IMR-90 (cell line): ENCODE results near the gene BTBD2. TPM values are rescaled to one million over a fixed set of nuclear protein-coding genes. Genes with fewer than 3 reads are reported as not detected.

ENCODE experiments used
- POLR2A ChIP-seq: IDR thresholded peaks from 2 replicates; pipeline ENCODE4 v1.6.1; 2012; ENCODE audit warnings: mild to moderate bottlenecking, low read depth, low read length
- RAD21 ChIP-seq: IDR thresholded peaks from 2 replicates; pipeline ENCODE4 v1.6.1; 2012; ENCODE audit warnings: low read length, improper control_type of control experiment
- polyA plus RNA-seq, 3 experiments: library from polyadenylated mRNA; depleted of rRNA; stranded (reverse); fragments of >200 nt; gene quantifications; 2 replicates each; pipeline ENCODE4 v1.2.3, GENCODE V29; 2012; ENCODE audit warnings: low replicate concordance in 1 of 3
- total RNA-seq: library from RNA; depleted of rRNA; stranded (reverse); fragments of >200 nt; gene quantifications from 2 replicates; pipeline ENCODE4 v1.2.3, GENCODE V29; 2012
- TF ChIP-seq, protein P1 (sequence below): conservative IDR thresholded peaks from 2 replicates; pipeline ENCODE4 v1.5.1; 2012; ENCODE audit warnings: mild to moderate bottlenecking, low read depth, low read length, improper control_type of control experiment

Gene BTBD2
- total and polyA plus RNA-seq, 2 of the 4 experiments (the other 2 are of a cell fraction), result 24.4 to 65.7 TPM

DNA sequence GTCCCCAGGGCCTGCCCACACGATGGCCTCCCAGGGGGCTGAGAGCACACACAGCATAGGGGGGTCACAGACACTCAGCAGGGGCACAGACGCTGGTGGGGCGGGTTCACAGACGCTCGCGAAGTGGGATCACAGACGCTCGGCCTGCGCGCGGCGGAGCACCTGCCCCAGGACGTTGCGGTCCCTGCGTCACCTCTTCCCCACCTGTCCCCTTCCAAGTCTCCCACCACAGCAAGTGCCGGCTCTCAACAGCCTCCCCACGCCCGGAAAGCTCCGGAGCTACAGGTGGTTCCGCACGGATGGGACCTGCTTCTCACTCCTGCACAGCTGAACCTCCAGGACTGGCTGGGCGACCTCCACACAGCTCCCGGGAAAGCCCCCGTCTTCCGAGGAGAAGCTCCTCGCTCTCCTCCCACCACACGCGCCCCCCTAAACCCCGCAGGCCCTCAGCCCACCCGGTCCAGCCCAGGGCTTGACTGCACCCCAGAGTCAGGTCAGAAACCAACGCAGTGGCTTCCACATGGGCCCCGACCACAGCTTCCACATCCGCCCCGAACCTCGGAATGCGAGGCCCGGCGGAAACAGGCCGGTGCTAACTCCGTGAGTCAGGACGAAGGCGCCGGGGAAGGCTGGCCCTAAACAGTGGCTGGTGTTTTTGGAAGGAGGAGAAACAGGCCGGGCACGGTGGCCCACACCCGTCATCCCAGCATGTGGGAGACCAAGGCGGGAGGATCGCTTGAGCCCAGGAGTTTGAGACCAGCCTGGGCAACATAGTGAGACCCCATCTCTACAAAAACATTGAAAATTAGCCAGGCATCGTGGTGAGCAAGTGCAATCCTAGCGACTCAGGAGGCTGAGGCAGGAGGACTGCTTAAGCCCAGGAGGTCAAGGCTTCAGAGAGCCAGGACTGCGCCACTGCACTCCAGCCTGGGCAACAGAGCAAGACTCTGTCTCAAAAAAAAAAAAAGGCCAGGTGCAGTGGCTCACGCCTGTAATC is 16.5 kb downstream of the BTBD2 start (continued):
- TF ChIP-seq, protein P1, sequence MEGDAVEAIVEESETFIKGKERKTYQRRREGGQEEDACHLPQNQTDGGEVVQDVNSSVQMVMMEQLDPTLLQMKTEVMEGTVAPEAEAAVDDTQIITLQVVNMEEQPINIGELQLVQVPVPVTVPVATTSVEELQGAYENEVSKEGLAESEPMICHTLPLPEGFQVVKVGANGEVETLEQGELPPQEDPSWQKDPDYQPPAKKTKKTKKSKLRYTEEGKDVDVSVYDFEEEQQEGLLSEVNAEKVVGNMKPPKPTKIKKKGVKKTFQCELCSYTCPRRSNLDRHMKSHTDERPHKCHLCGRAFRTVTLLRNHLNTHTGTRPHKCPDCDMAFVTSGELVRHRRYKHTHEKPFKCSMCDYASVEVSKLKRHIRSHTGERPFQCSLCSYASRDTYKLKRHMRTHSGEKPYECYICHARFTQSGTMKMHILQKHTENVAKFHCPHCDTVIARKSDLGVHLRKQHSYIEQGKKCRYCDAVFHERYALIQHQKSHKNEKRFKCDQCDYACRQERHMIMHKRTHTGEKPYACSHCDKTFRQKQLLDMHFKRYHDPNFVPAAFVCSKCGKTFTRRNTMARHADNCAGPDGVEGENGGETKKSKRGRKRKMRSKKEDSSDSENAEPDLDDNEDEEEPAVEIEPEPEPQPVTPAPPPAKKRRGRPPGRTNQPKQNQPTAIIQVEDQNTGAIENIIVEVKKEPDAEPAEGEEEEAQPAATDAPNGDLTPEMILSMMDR, result no peak
- TF ChIP-seq POLR2A, result no peak
- TF ChIP-seq RAD21, result no peak
